ENCODE data around the gene CEP57L1.

GRCh38 chr6:109212683-109213082 is 117.4 kb downstream of the CEP57L1 start:
- TF ChIP-seq CTCF (IDR thresholded peaks at IDR 0.05; ENCODE audit: insufficient read depth, low read depth, low read length) (no peak), EZH2 (IDR thresholded peaks at IDR 0.05; ENCODE audit: insufficient read depth, low read length) (no peak)
